ENCODE data around the gene SCFD1.

Gene SCFD1

GRCh38 chr14:30655124-30655523, 33.0 kb downstream of the SCFD1 start:
- no peak overlapping the region for H2BK120ac ChIP-seq (ENCODE audit: low read depth, low read length)
- no peak overlapping the region for H3K23ac ChIP-seq (ENCODE audit: low read length in 2 of 2)
- no peak overlapping the region for H3K4ac ChIP-seq (ENCODE audit: low read depth in 1 of 2, low read length in 2 of 2)
- no peak overlapping the region for H3K14ac ChIP-seq (ENCODE audit: low read length in 2 of 2)
- H3K4me1 ChIP-seq (ENCODE audit: control insufficient read depth, insufficient read depth, low read depth, low read length): no peaks in the 10 kb centered on the region
- DNase-seq: peak; percentile 30
- H3K27ac ChIP-seq (ENCODE audit: low read length, poor library complexity, severe bottlenecking): no peak overlapping the region
- H2BK5ac ChIP-seq (ENCODE audit: low read depth, low read length, poor library complexity, severe bottlenecking): no peak overlapping the region
- H3K9ac ChIP-seq (ENCODE audit: low read length): no peak overlapping the region
- no peaks in the 10 kb centered on the region for H3K9me3 ChIP-seq (ENCODE audit: control insufficient read depth, low read length)
- H4K91ac ChIP-seq (ENCODE audit: low read length): no peak overlapping the region
- no peak overlapping the region for H2BK12ac ChIP-seq (ENCODE audit: low read length in 2 of 2)
- no peak overlapping the region for H2AFZ ChIP-seq (ENCODE audit: low read depth, low read length)
- no peak overlapping the region for H2AK5ac ChIP-seq (ENCODE audit: low read length, severe bottlenecking)
- no peak overlapping the region for H3K4me3 ChIP-seq (ENCODE audit: insufficient read depth in 1 of 2, low read depth in 1 of 2, low read length in 2 of 2)
- H3K79me1 ChIP-seq (replicated peaks; ENCODE audit: low read length, poor library complexity, severe bottlenecking): peaks cover 20% of the 10 kb centered on the region
- H3K36me3 ChIP-seq (ENCODE audit: control insufficient read depth in 1 of 2, insufficient read depth in 2 of 2, low read depth in 1 of 2, low read length in 2 of 2): peaks cover 18 to 89% of the 10 kb centered on the region in 2 experiments
- H2BK15ac ChIP-seq (ENCODE audit: low read depth, poor library complexity, severe bottlenecking): no peak overlapping the region
- H3K18ac ChIP-seq (ENCODE audit: low read depth in 1 of 2, low read length in 2 of 2): no peak overlapping the region
- H4K8ac ChIP-seq (ENCODE audit: low read length): no peak overlapping the region
- H3K27me3 ChIP-seq (ENCODE audit: control insufficient read depth in 1 of 2, insufficient read depth in 1 of 2, low read length in 2 of 2): no peaks in the 10 kb centered on the region
- H3K4me2 ChIP-seq (ENCODE audit: low read length, poor library complexity, severe bottlenecking): no peak overlapping the region

- Histone ChIP-seq H2AFZ (ENCODE audit: low read depth, low read length) (no peak overlapping the region), H3K14ac (ENCODE audit: low read length in 2 of 2) (no peak overlapping the region), H3K4me1 (ENCODE audit: control insufficient read depth, insufficient read depth, low read depth, low read length) (no peaks in the 10 kb centered on the region), H3K4ac (ENCODE audit: low read depth in 1 of 2, low read length in 2 of 2) (no peak overlapping the region), H3K4me3 (ENCODE audit: insufficient read depth in 1 of 2, low read depth in 1 of 2, low read length in 2 of 2) (no peak overlapping the region), H3K79me1 (replicated peaks; ENCODE audit: low read length, poor library complexity, severe bottlenecking) (peaks cover 19% of the 10 kb centered on the region), H3K9ac (ENCODE audit: low read length) (no peak overlapping the region), H3K23ac (ENCODE audit: low read length in 2 of 2) (no peak overlapping the region), H3K9me3 (ENCODE audit: control insufficient read depth, low read length) (no peaks in the 10 kb centered on the region), H4K91ac (ENCODE audit: low read length) (no peak overlapping the region), H2BK5ac (ENCODE audit: low read depth, low read length, poor library complexity, severe bottlenecking) (no peak overlapping the region), H2BK15ac (ENCODE audit: low read depth, poor library complexity, severe bottlenecking) (no peak overlapping the region), H3K18ac (ENCODE audit: low read depth in 1 of 2, low read length in 2 of 2) (no peak overlapping the region), H3K4me2 (ENCODE audit: low read length, poor library complexity, severe bottlenecking) (no peak overlapping the region), H3K36me3 (ENCODE audit: control insufficient read depth in 1 of 2, insufficient read depth in 2 of 2, low read depth in 1 of 2, low read length in 2 of 2) (peaks cover 18 to 89% of the 10 kb centered on the region in 2 experiments), H2BK12ac (ENCODE audit: low read length in 2 of 2) (peak overlapping the region in 1 of 2 experiments; percentile 33), H4K8ac (ENCODE audit: low read length) (no peak overlapping the region), H3K27me3 (ENCODE audit: control insufficient read depth in 1 of 2, insufficient read depth in 1 of 2, low read length in 2 of 2) (no peaks in the 10 kb centered on the region), H2BK120ac (ENCODE audit: low read depth, low read length) (no peak overlapping the region), H2AK5ac (ENCODE audit: low read length, severe bottlenecking) (no peak overlapping the region), H3K27ac (ENCODE audit: low read length, poor library complexity, severe bottlenecking) (no peak overlapping the region)
- DNase-seq: no peak
- 100% methylated on average over 2 of the region's 3 CpGs for WGBS
Observed at GRCh38 chr14:30655658-30656057, 33.5 kb downstream of the SCFD1 start.

- Histone ChIP-seq H2AFZ (ENCODE audit: low read depth, low read length) (no peak overlapping the region), H3K79me1 (replicated peaks; ENCODE audit: low read length, poor library complexity, severe bottlenecking) (peaks cover 21% of the 10 kb centered on the region), H2BK15ac (ENCODE audit: low read depth, poor library complexity, severe bottlenecking) (no peak overlapping the region), H3K27me3 (ENCODE audit: control insufficient read depth in 1 of 2, insufficient read depth in 1 of 2, low read length in 2 of 2) (no peaks in the 10 kb centered on the region), H3K4me2 (ENCODE audit: low read length, poor library complexity, severe bottlenecking) (no peak overlapping the region), H4K91ac (ENCODE audit: low read length) (no peak overlapping the region), H3K4ac (ENCODE audit: low read depth in 1 of 2, low read length in 2 of 2) (no peak overlapping the region), H4K8ac (ENCODE audit: low read length) (peak overlapping the region; percentile 64), H2BK5ac (ENCODE audit: low read depth, low read length, poor library complexity, severe bottlenecking) (no peak overlapping the region), H3K9me3 (ENCODE audit: control insufficient read depth, low read length) (no peaks in the 10 kb centered on the region), H2BK120ac (ENCODE audit: low read depth, low read length) (no peak overlapping the region), H3K4me1 (ENCODE audit: control insufficient read depth, insufficient read depth, low read depth, low read length) (no peaks in the 10 kb centered on the region), H3K27ac (ENCODE audit: low read length, poor library complexity, severe bottlenecking) (no peak overlapping the region), H3K4me3 (ENCODE audit: insufficient read depth in 1 of 2, low read depth in 1 of 2, low read length in 2 of 2) (no peak overlapping the region), H3K18ac (ENCODE audit: low read depth in 1 of 2, low read length in 2 of 2) (no peak overlapping the region), H2BK12ac (ENCODE audit: low read length in 2 of 2) (no peak overlapping the region), H2AK5ac (ENCODE audit: low read length, severe bottlenecking) (peak overlapping the region; percentile 37), H3K9ac (ENCODE audit: low read length) (no peak overlapping the region), H3K23ac (ENCODE audit: low read length in 2 of 2) (no peak overlapping the region), H3K14ac (ENCODE audit: low read length in 2 of 2) (no peak overlapping the region), H3K36me3 (ENCODE audit: control insufficient read depth in 1 of 2, insufficient read depth in 2 of 2, low read depth in 1 of 2, low read length in 2 of 2) (peaks cover 18 to 89% of the 10 kb centered on the region in 2 experiments)
- DNase-seq: peak; percentile 53
- 72% methylated on average over 8 of the region's 8 CpGs for WGBS
Observed at GRCh38 chr14:30656190-30656632, 34.1 kb downstream of the SCFD1 start.

GRCh38 chr14:30657050-30657449, 34.9 kb downstream of the SCFD1 start:
- Histone ChIP-seq H4K8ac (ENCODE audit: low read length) (no peak overlapping the region), H2BK15ac (ENCODE audit: low read depth, poor library complexity, severe bottlenecking) (no peak overlapping the region), H3K9ac (ENCODE audit: low read length) (no peak overlapping the region), H3K4me1 (ENCODE audit: control insufficient read depth, insufficient read depth, low read depth, low read length) (no peaks in the 10 kb centered on the region), H3K27ac (ENCODE audit: low read length, poor library complexity, severe bottlenecking) (no peak overlapping the region), H3K36me3 (ENCODE audit: control insufficient read depth in 1 of 2, insufficient read depth in 2 of 2, low read depth in 1 of 2, low read length in 2 of 2) (peaks cover 18 to 89% of the 10 kb centered on the region in 2 experiments), H3K23ac (ENCODE audit: low read length in 2 of 2) (no peak overlapping the region), H2AK5ac (ENCODE audit: low read length, severe bottlenecking) (no peak overlapping the region), H3K14ac (ENCODE audit: low read length in 2 of 2) (no peak overlapping the region), H3K4me3 (ENCODE audit: insufficient read depth in 1 of 2, low read depth in 1 of 2, low read length in 2 of 2) (no peak overlapping the region), H2BK12ac (ENCODE audit: low read length in 2 of 2) (no peak overlapping the region), H3K4me2 (ENCODE audit: low read length, poor library complexity, severe bottlenecking) (no peak overlapping the region), H3K27me3 (ENCODE audit: control insufficient read depth in 1 of 2, insufficient read depth in 1 of 2, low read length in 2 of 2) (no peaks in the 10 kb centered on the region), H3K18ac (ENCODE audit: low read depth in 1 of 2, low read length in 2 of 2) (no peak overlapping the region), H3K79me1 (replicated peaks; ENCODE audit: low read length, poor library complexity, severe bottlenecking) (peaks cover 17% of the 10 kb centered on the region), H2BK5ac (ENCODE audit: low read depth, low read length, poor library complexity, severe bottlenecking) (no peak overlapping the region), H3K9me3 (ENCODE audit: control insufficient read depth, low read length) (no peaks in the 10 kb centered on the region), H2BK120ac (ENCODE audit: low read depth, low read length) (no peak overlapping the region), H3K4ac (ENCODE audit: low read depth in 1 of 2, low read length in 2 of 2) (no peak overlapping the region), H2AFZ (ENCODE audit: low read depth, low read length) (no peak overlapping the region), H4K91ac (ENCODE audit: low read length) (no peak overlapping the region)
- DNase-seq: no peak
- 100% methylated on average over 1 of the region's 2 CpGs for WGBS
